K562 (cell line): Measurements from ENCODE around the gene MRGPRX3. TPM values are rescaled to one million over a fixed set of nuclear protein-coding genes. Genes with fewer than 3 reads are reported as not detected.

ENCODE experiments used
- CCAR2 ChIP-seq: fragments of 200-400 bp; formaldehyde crosslinking; IDR thresholded peaks from 2 replicates; pipeline ENCODE4 v1.6.1; 2017; ENCODE audit warnings: mild to moderate bottlenecking, low read depth, low read length
- CCNT2 ChIP-seq: IDR thresholded peaks from 2 replicates; pipeline ENCODE4 v1.6.1; 2011; ENCODE audit warnings: borderline replicate concordance, low read depth, mild to moderate bottlenecking, moderate library complexity, mixed read lengths, low read length; ENCODE audit not compliant: insufficient read length; ENCODE audit errors: extremely low read depth
- CGGBP1 ChIP-seq: fragments of 250-450 bp; sonication (Bioruptor Pico); IDR thresholded peaks from 2 replicates; pipeline ENCODE4 v1.9.0; 2021; ENCODE audit warnings: mild to moderate bottlenecking
- CREB1 ChIP-seq, 2 experiments: sonication (generic) in 1 of 2; formaldehyde crosslinking in 1 of 2; IDR thresholded peaks; 2 replicates each; pipeline versions ENCODE4 v1.6.1 to v1.8.0; 2012 to 2022; ENCODE audit warnings: inconsistent platforms in 1 of 2, mild to moderate bottlenecking in 1 of 2, missing genetic modification reagents in 1 of 2, moderate library complexity in 1 of 2
- CSDE1 ChIP-seq, 2 experiments: fragments of 450-650 bp; IDR thresholded peaks; 2 replicates each; pipeline ENCODE4 v1.6.1; 2016; ENCODE audit warnings: mild to moderate bottlenecking in 1 of 2
- IRF1 ChIP-seq: sonication (generic); formaldehyde crosslinking; IDR thresholded peaks from 2 replicates; pipeline ENCODE4 v1.8.0; 2022; ENCODE audit warnings: missing genetic modification reagents, mild to moderate bottlenecking, borderline replicate concordance
- KAT7 ChIP-seq: sonication (generic); formaldehyde crosslinking; IDR thresholded peaks from 2 replicates; pipeline ENCODE4 v1.8.0; 2022; ENCODE audit warnings: missing genetic modification reagents, mild to moderate bottlenecking, borderline replicate concordance
- KHSRP ChIP-seq: fragments of 450-650 bp; IDR thresholded peaks from 2 replicates; pipeline ENCODE4 v1.6.1; 2017
- MEIS2 ChIP-seq: fragments of 450-650 bp; IDR thresholded peaks from 2 replicates; pipeline ENCODE4 v1.6.1; 2014; ENCODE audit warnings: mild to moderate bottlenecking; ENCODE audit not compliant: partially characterized antibody
- NRF1 ChIP-seq, 2 experiments: fragments of 450-650 bp; IDR thresholded peaks in 1 of 2; conservative IDR thresholded peaks in 1 of 2; 2 replicates each; pipeline ENCODE4 v1.6.1; 2014; ENCODE audit warnings: mild to moderate bottlenecking in 2 of 2
- PHF8 ChIP-seq: fragments of 200-600 bp; sonication (generic); IDR thresholded peaks from 2 replicates; pipeline ENCODE4 v1.6.1; 2012; ENCODE audit warnings: mixed run types, mild to moderate bottlenecking, inconsistent platforms, low read length, moderate library complexity, borderline replicate concordance
- POLR2A ChIP-seq: fragments of 450-650 bp; conservative IDR thresholded peaks from 2 replicates; pipeline ENCODE4 v1.6.1; 2016
- POLR3A ChIP-seq: IDR thresholded peaks from 2 replicates; pipeline ENCODE4 v1.6.1; 2011; ENCODE audit warnings: borderline replicate concordance, mild to moderate bottlenecking, moderate library complexity; ENCODE audit not compliant: insufficient read length, insufficient read depth; ENCODE audit errors: extremely low read depth
- RBM14 ChIP-seq: fragments of 200-400 bp; formaldehyde crosslinking; IDR thresholded peaks from 2 replicates; pipeline ENCODE4 v1.6.1; 2018; ENCODE audit warnings: low read depth, mild to moderate bottlenecking, low read length, moderate library complexity, borderline replicate concordance; ENCODE audit not compliant: insufficient read depth
- SMARCC2 ChIP-seq: fragments of 450-650 bp; IDR thresholded peaks from 2 replicates; pipeline ENCODE4 v1.6.1; 2017; ENCODE audit warnings: antibody characterized with exemption, moderate library complexity, mild to moderate bottlenecking, low read depth
- SP1 ChIP-seq: sonication (generic); formaldehyde crosslinking; IDR thresholded peaks from 2 replicates; pipeline ENCODE4 v1.8.1; 2022; ENCODE audit warnings: mild to moderate bottlenecking, missing genetic modification reagents
- TBL1XR1 ChIP-seq, 2 experiments: IDR thresholded peaks; 2 replicates each; pipeline ENCODE4 v1.6.1; 2012; ENCODE audit warnings: improper control_type of control experiment in 2 of 2, low read length in 2 of 2, mild to moderate bottlenecking in 1 of 2
- TRIM24 ChIP-seq, 2 experiments: fragments of 450-650 bp; IDR thresholded peaks; 2 replicates each; pipeline ENCODE4 v1.6.1; 2016
- ZBTB12 ChIP-seq: fragments of 250-450 bp; sonication (Bioruptor Pico); IDR thresholded peaks from 2 replicates; pipeline ENCODE4 v1.4.0; 2020
- ZNF232 ChIP-seq: sonication (generic); formaldehyde crosslinking; IDR thresholded peaks from 2 replicates; pipeline ENCODE4 v1.8.0; 2022; ENCODE audit warnings: mild to moderate bottlenecking, missing genetic modification reagents
- ZNF507 ChIP-seq: conservative IDR thresholded peaks from 2 replicates; pipeline ENCODE4 v1.6.1; 2017; ENCODE audit warnings: missing genetic modification characterization, missing compliant biosample characterization
- polyA plus RNA-seq, 8 experiments: library from polyadenylated mRNA; depleted of rRNA in 4 of 8; stranded (reverse) in 5 of 8; unstranded in 3 of 8; fragments of >200 nt; fragmentation: Nextera tagmentation in 2 of 8; fragmentation: Illumina TruSeq in 1 of 8; extraction: Ambion mirVana in 2 of 8; extraction: Trizol in 1 of 8; gene quantifications; 2 replicates each; pipeline versions ENCODE4 v1.2.1 to v1.2.3, GENCODE V29; 2011 to 2014; ENCODE audit warnings: inconsistent platforms in 1 of 8, missing spikeins in 1 of 8
- total RNA-seq, 7 experiments: library from RNA; depleted of rRNA in 6 of 7; stranded (reverse); fragments of >200 nt in 6 of 7; fragmentation: Illumina TruSeq in 2 of 7; extraction: Trizol in 2 of 7; gene quantifications; 2 replicates each; pipeline versions ENCODE4 v1.2.1 to v1.2.3, GENCODE V29; 2011 to 2021; ENCODE audit warnings: low replicate concordance in 1 of 7
- TF ChIP-seq, protein P1 (sequence below): fragments of 450-650 bp; IDR thresholded peaks from 2 replicates; pipeline ENCODE4 v1.6.1; 2017; ENCODE audit warnings: mild to moderate bottlenecking, moderate library complexity
- TF ChIP-seq, protein P2 (sequence below): fragments of 450-650 bp; IDR thresholded peaks from 2 replicates; pipeline ENCODE4 v1.6.1; 2018; ENCODE audit warnings: mild to moderate bottlenecking, low read depth; ENCODE audit not compliant: partially characterized antibody

MRGPRX3 gene
- total and polyA plus RNA-seq, 9 of the 15 experiments (the other 6 are each of a cell fraction or from before 2014, with no cell fraction given): not detected

GRCh38 chr11:18093959-18094358 lies 38.4 kb upstream of the MRGPRX3 start (continued):
- TF ChIP-seq PHF8 (no peak), POLR3A (no peak), MEIS2 (peak; percentile 79), CGGBP1 (no peak), CSDE1 (IDR thresholded peaks at IDR 0.05) (no peak), ZBTB12 (no peak), KAT7 (CRISPR knock-in tag) (no peak), SMARCC2 (no peak), CCAR2 (no peak), RBM14 (no peak), NRF1 (conservative IDR thresholded peaks at IDR 0.05 in 1 of 2, IDR thresholded peaks at IDR 0.05 in 1 of 2) (no peak), CCNT2 (no peak), IRF1 (CRISPR knock-in tag) (no peak), KHSRP (no peak), TRIM24 (IDR thresholded peaks at IDR 0.05) (no peak), SP1 (CRISPR knock-in tag) (no peak), ZNF232 (CRISPR knock-in tag) (no peak), POLR2A (no peak), TBL1XR1 (IDR thresholded peaks at IDR 0.05; ENCODE audit: low read length in 2 of 2) (no peak), CREB1 (IDR thresholded peaks at IDR 0.05) (no peak), CREB1 (CRISPR knock-in tag; IDR thresholded peaks at IDR 0.05) (no peak), ZNF507 (no peak)
- TF ChIP-seq, protein P1, sequence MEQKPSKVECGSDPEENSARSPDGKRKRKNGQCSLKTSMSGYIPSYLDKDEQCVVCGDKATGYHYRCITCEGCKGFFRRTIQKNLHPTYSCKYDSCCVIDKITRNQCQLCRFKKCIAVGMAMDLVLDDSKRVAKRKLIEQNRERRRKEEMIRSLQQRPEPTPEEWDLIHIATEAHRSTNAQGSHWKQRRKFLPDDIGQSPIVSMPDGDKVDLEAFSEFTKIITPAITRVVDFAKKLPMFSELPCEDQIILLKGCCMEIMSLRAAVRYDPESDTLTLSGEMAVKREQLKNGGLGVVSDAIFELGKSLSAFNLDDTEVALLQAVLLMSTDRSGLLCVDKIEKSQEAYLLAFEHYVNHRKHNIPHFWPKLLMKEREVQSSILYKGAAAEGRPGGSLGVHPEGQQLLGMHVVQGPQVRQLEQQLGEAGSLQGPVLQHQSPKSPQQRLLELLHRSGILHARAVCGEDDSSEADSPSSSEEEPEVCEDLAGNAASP: no peak
- TF ChIP-seq, protein P2, sequence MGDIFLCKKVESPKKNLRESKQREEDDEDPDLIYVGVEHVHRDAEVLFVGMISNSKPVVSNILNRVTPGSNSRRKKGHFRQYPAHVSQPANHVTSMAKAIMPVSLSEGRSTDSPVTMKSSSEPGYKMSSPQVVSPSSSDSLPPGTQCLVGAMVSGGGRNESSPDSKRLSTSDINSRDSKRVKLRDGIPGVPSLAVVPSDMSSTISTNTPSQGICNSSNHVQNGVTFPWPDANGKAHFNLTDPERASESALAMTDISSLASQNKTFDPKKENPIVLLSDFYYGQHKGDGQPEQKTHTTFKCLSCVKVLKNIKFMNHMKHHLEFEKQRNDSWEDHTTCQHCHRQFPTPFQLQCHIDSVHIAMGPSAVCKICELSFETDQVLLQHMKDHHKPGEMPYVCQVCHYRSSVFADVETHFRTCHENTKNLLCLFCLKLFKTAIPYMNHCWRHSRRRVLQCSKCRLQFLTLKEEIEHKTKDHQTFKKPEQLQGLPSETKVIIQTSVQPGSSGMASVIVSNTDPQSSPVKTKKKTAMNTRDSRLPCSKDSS: no peak
